Measurements from ENCODE around the gene MYRFL. TPM values are rescaled to one million over a fixed set of nuclear protein-coding genes. Genes with fewer than 3 reads are reported as not detected.

Gene MYRFL
- total RNA-seq, 1 experiment from 2014 or later, result 0.57 TPM

DNA sequence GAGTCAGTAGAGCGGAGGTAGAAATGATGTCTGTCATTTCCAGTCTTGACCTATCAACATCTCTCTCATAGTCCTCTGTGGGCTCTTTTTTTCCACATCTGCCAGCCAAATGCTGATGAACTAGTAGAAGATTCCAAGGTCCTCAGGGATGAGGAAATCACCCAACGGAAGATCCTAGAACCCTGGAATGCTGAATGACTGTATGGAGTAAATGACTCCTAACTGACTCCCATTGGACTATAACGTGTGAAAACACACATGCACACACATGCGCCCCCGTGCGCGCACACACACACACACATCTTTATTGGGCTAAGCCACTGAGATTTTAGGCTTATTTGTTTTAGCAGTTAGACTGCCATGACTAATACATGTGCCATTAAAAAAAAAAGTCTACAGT lies 159.2 kb downstream of the MYRFL start:
- Histone ChIP-seq H4K5ac (ENCODE audit: insufficient read length, low read depth, low read length) (no peak overlapping the region), H2BK20ac (ENCODE audit: low read depth, low read length, poor library complexity, severe bottlenecking) (no peak overlapping the region), H2BK12ac (ENCODE audit: insufficient read length, low read depth, low read length) (no peak overlapping the region), H3K4me2 (ENCODE audit: insufficient read depth, insufficient read length, low read length) (no peak overlapping the region), H3K14ac (ENCODE audit: insufficient read depth, low read length) (no peak overlapping the region), H3T11ph (ENCODE audit: low read length) (no peak overlapping the region), H2AK5ac (ENCODE audit: insufficient read length, low read length) (no peak overlapping the region), H3K9ac (ENCODE audit: extremely low read depth, insufficient read length, low read length) (no peak overlapping the region), H2BK5ac (ENCODE audit: insufficient read length, low read length) (no peak overlapping the region), H2AFZ (ENCODE audit: low read length) (no peak overlapping the region), H3K79me1 (ENCODE audit: insufficient read depth, low read depth, low read length, poor library complexity, severe bottlenecking) (no peaks in the 10 kb centered on the region), H3K9me3 (ENCODE audit: control insufficient read depth, low read depth, low read length) (no peaks in the 10 kb centered on the region), H3K18ac (ENCODE audit: insufficient read length, low read depth, low read length) (no peak overlapping the region), H3K27ac (ENCODE audit: insufficient read length, low read depth, low read length) (no peak overlapping the region), H3K79me2 (ENCODE audit: insufficient read depth, low read length) (no peaks in the 10 kb centered on the region), H3K27me3 (ENCODE audit: insufficient read depth, low read length) (no peaks in the 10 kb centered on the region), H2BK120ac (ENCODE audit: low read depth, low read length, poor library complexity, severe bottlenecking) (no peak overlapping the region), H2BK15ac (ENCODE audit: low read depth, low read length) (no peak overlapping the region), H3K4me1 (ENCODE audit: insufficient read depth, low read length) (no peaks in the 10 kb centered on the region), H4K8ac (replicated peaks; ENCODE audit: insufficient read length, low read depth, low read length) (no peak overlapping the region), H4K20me1 (ENCODE audit: control insufficient read depth, insufficient read depth, insufficient read length) (no peaks in the 10 kb centered on the region), H3K4ac (ENCODE audit: low read depth, low read length) (no peak overlapping the region), H4K91ac (ENCODE audit: insufficient read length, low read depth, low read length) (no peak overlapping the region), H3K23me2 (ENCODE audit: insufficient read length, low read depth, low read length, poor library complexity, severe bottlenecking) (no peaks in the 10 kb centered on the region), H3K56ac (ENCODE audit: insufficient read length, low read depth, low read length) (no peak overlapping the region), H3K23ac (ENCODE audit: insufficient read length, low read depth, low read length) (no peak overlapping the region)
- no peaks in the 10 kb centered on the region for H3K4me1 Mint-ChIP-seq
- peaks cover under 1 to 4% of the 10 kb centered on the region in 2 experiments; a peak in 2 of 5 replicates for H3K9me3 Mint-ChIP-seq
- no peak for DNase-seq
- no peaks in the 10 kb centered on the region for H3K27me3 Mint-ChIP-seq (ENCODE audit: low read depth)
- no peak overlapping the region for H3K4me3 Mint-ChIP-seq
- no CpG with 5 or more reads among the region's 7 CpGs for WGBS (ENCODE audit: extremely low coverage, insufficient read length, low lambda C conversion rate)
- peaks cover 0 to 3% (median under 1%) of the 10 kb centered on the region in 3 experiments; a peak in 3 of 7 replicates for H3K36me3 Mint-ChIP-seq (ENCODE audit: insufficient read depth in 1 of 3, low read depth in 3 of 3)
- no peak overlapping the region for H3K27ac Mint-ChIP-seq
- TF ChIP-seq, protein P1, sequence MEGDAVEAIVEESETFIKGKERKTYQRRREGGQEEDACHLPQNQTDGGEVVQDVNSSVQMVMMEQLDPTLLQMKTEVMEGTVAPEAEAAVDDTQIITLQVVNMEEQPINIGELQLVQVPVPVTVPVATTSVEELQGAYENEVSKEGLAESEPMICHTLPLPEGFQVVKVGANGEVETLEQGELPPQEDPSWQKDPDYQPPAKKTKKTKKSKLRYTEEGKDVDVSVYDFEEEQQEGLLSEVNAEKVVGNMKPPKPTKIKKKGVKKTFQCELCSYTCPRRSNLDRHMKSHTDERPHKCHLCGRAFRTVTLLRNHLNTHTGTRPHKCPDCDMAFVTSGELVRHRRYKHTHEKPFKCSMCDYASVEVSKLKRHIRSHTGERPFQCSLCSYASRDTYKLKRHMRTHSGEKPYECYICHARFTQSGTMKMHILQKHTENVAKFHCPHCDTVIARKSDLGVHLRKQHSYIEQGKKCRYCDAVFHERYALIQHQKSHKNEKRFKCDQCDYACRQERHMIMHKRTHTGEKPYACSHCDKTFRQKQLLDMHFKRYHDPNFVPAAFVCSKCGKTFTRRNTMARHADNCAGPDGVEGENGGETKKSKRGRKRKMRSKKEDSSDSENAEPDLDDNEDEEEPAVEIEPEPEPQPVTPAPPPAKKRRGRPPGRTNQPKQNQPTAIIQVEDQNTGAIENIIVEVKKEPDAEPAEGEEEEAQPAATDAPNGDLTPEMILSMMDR (conservative IDR thresholded peaks at IDR 0.05), result no peak
